Colonic mucosa (tissue), 4 donors: Measurements from ENCODE around the gene MAGI2. TPM values are rescaled to one million over a fixed set of nuclear protein-coding genes. Genes with fewer than 3 reads are reported as not detected.
A peak's percentile ranks its signal among the peaks of the same experiment; 100 is the strongest.
"Not testable (repeated sequence)": the region's sequence is repeated elsewhere in the genome, so short reads cannot be mapped to it uniquely, and the experiment has no call there.

Experiments
- DNase-seq: peaks from one replicate; pipeline ENCODE4 v3.0.0-alpha.2; 2020
- H3K27ac ChIP-seq: fragments of 200-600 bp; one replicate; pipeline ENCODE4 v1.8.0; 2021
- H3K27me3 ChIP-seq: fragments of 200-600 bp; one replicate; pipeline ENCODE4 v1.8.0; 2021
- H3K36me3 ChIP-seq: fragments of 200-600 bp; one replicate; pipeline ENCODE4 v1.8.0; 2021
- H3K4me1 ChIP-seq: fragments of 200-600 bp; one replicate; pipeline ENCODE4 v1.8.0; 2021; ENCODE audit warnings: mild to moderate bottlenecking
- H3K4me3 ChIP-seq: fragments of 200-600 bp; one replicate; pipeline ENCODE4 v1.8.0; 2021
- H3K9ac ChIP-seq, 2 donors: one replicate each; pipeline ENCODE4 v1.7.0; 2013; ENCODE audit warnings: control low read depth in 2 of 2, low read depth in 2 of 2, low read length in 2 of 2
- H3K9me3 ChIP-seq: fragments of 200-600 bp; one replicate; pipeline ENCODE4 v1.8.0; 2021
- intact Hi-C: fragments of 100-400 bp; cut with DNase I; formaldehyde crosslinking; loops from one replicate; pipeline ENCODE4 v1.14.1; 2022
- total RNA-seq, 2 donors: library from RNA; stranded (reverse); fragmentation: NEBNext Ultra II Directional in 1 of 2; extraction: Animal tissue kit (Norgen Biotek cat#: 25700) in 1 of 2; gene quantifications; one replicate each; pipeline ENCODE4 v1.2.1, GENCODE V29; 2021
- TF ChIP-seq, protein P1 (sequence below): fragments of 200-600 bp; IDR thresholded peaks from one replicate; pipeline ENCODE4 v1.8.0; 2022; ENCODE audit warnings: antibody characterized with exemption, mild to moderate bottlenecking
- donor health status: healthy.
- donor health status: DM: no; HTN: no; CAD: no.
- donor health status: DM: no; HTN: no; CAD: no.

MAGI2 gene
- total RNA-seq, 2 donors from 2014 or later = 1.1 to 2.4 TPM

DNA sequence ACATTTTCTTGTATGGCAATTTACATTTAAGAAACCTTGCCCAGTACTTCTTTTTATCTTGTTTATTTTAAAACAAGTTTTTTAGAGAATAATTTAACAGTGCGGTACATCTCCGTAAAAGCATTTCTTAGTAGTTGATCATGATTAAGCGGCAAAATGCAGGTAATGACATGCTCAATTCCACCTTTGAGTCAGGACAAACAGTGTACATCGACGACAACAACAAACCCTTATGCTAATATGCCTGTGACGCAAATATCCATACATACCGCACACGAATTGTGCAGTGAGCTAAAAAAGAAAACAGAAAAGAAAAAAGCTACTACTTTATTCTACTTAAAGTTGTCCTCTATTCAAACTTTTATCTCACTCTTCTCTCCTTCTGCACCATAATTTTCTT is 1.9 kb downstream of the MAGI2 start:
- Histone ChIP-seq H3K9ac (peak overlapping the region in 1 of 2 donors; percentile 9), H3K27ac (peak overlapping the region; percentile 77), H3K9me3 (no peaks in the 10 kb centered on the region), H3K36me3 (no peaks in the 10 kb centered on the region), H3K4me1 (no peaks in the 10 kb centered on the region), H3K27me3 (peaks cover 23% of the 10 kb centered on the region), H3K4me3 (peak overlapping the region; percentile 46)
- DNase-seq = no peak
- intact Hi-C loops = no loop called here
- TF ChIP-seq, protein P1, sequence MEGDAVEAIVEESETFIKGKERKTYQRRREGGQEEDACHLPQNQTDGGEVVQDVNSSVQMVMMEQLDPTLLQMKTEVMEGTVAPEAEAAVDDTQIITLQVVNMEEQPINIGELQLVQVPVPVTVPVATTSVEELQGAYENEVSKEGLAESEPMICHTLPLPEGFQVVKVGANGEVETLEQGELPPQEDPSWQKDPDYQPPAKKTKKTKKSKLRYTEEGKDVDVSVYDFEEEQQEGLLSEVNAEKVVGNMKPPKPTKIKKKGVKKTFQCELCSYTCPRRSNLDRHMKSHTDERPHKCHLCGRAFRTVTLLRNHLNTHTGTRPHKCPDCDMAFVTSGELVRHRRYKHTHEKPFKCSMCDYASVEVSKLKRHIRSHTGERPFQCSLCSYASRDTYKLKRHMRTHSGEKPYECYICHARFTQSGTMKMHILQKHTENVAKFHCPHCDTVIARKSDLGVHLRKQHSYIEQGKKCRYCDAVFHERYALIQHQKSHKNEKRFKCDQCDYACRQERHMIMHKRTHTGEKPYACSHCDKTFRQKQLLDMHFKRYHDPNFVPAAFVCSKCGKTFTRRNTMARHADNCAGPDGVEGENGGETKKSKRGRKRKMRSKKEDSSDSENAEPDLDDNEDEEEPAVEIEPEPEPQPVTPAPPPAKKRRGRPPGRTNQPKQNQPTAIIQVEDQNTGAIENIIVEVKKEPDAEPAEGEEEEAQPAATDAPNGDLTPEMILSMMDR = no peak

GRCh38 chr7:79442766-79443165 is 10.7 kb downstream of the MAGI2 start:
- H3K27me3 ChIP-seq, H3K4me3 ChIP-seq, H3K9ac ChIP-seq, H3K9me3 ChIP-seq, intact Hi-C loops, DNase-seq, H3K4me1 ChIP-seq, H3K27ac ChIP-seq, H3K36me3 ChIP-seq: not testable (repeated sequence)

- Histone ChIP-seq H3K27ac (no peak overlapping the region), H3K36me3 (no peaks in the 10 kb centered on the region), H3K4me1 (no peaks in the 10 kb centered on the region), H3K4me3 (no peak overlapping the region), H3K27me3 (no peaks in the 10 kb centered on the region), H3K9me3 (no peaks in the 10 kb centered on the region), H3K9ac (no peak overlapping the region)
- TF ChIP-seq, protein P1 = no peak
- intact Hi-C loops = no loop called here
- no peak for DNase-seq
Observed at GRCh38 chr7:79436378-79436777, 17.1 kb downstream of the MAGI2 start.

- no peak overlapping the region for H3K27ac ChIP-seq
- H3K9me3 ChIP-seq = no peaks in the 10 kb centered on the region
- H3K4me1 ChIP-seq = no peaks in the 10 kb centered on the region
- H3K36me3 ChIP-seq = no peaks in the 10 kb centered on the region
- no peak overlapping the region for H3K4me3 ChIP-seq
- H3K27me3 ChIP-seq = no peaks in the 10 kb centered on the region
- no peak overlapping the region for H3K9ac ChIP-seq
- DNase-seq = no peak
- TF ChIP-seq, protein P1 = no peak
- intact Hi-C loops = no loop called here
Observed at GRCh38 chr7:79434867-79435266, 18.6 kb downstream of the MAGI2 start.

DNA sequence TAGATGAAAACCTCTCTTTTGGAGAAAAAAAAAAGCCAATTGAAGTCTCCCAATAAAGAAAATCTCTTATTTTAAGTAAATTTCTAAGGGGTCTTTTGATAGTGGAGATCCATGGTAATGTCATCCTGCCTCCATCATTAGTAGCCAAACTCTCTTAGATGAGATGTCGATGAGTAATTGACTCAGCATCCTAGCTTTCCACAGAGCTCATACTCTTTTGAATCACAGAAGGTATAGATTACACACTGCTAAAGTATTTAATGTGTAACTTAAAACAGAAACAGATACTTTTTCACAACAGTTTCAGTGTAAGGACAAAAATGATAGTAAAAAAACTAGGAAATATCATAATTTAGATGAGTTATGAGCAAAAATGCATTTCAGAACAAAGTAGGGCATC is 19.4 kb downstream of the MAGI2 start:
- H3K9ac ChIP-seq = no peak overlapping the region
- TF ChIP-seq, protein P1 = no peak
- H3K27ac ChIP-seq = no peak overlapping the region
- H3K4me1 ChIP-seq = no peaks in the 10 kb centered on the region
- H3K36me3 ChIP-seq = no peaks in the 10 kb centered on the region
- intact Hi-C loops = no loop called here
- no peaks in the 10 kb centered on the region for H3K27me3 ChIP-seq
- H3K4me3 ChIP-seq = no peak overlapping the region
- no peak for DNase-seq
- H3K9me3 ChIP-seq = no peaks in the 10 kb centered on the region

GRCh38 chr7:79430391-79430790 is 23.1 kb downstream of the MAGI2 start:
- Histone ChIP-seq H3K4me3 (no peak overlapping the region), H3K9ac (no peak overlapping the region), H3K4me1 (no peaks in the 10 kb centered on the region), H3K27ac (no peak overlapping the region), H3K27me3 (no peaks in the 10 kb centered on the region), H3K9me3 (no peaks in the 10 kb centered on the region), H3K36me3 (no peaks in the 10 kb centered on the region)
- intact Hi-C loops = no loop called here
- no peak for DNase-seq
- TF ChIP-seq, protein P1 = no peak
